Peyer's patch (tissue), 4 donors: ENCODE measurements around the gene VPS13A.
A peak's percentile ranks its signal among the peaks of the same experiment; 100 is the strongest.

Experiments used
- POLR2A ChIP-seq, 2 donors: fragments of 450-650 bp; IDR thresholded peaks; one replicate each; pipeline ENCODE4 v1.5.1; 2017; ENCODE audit warnings: antibody characterized with exemption in 2 of 2, mild to moderate bottlenecking in 2 of 2, moderate library complexity in 2 of 2
- TF ChIP-seq, protein P1 (sequence below), 6 experiments: fragments of 450-650 bp in 4 of 6; fragments of 200-600 bp in 2 of 6; sonication (generic) in 1 of 6; IDR thresholded peaks; one replicate each; pipeline ENCODE4 v1.5.1; 2017 to 2019; ENCODE audit warnings: antibody characterized with exemption in 6 of 6, mild to moderate bottlenecking in 3 of 6, moderate library complexity in 1 of 6

DNA sequence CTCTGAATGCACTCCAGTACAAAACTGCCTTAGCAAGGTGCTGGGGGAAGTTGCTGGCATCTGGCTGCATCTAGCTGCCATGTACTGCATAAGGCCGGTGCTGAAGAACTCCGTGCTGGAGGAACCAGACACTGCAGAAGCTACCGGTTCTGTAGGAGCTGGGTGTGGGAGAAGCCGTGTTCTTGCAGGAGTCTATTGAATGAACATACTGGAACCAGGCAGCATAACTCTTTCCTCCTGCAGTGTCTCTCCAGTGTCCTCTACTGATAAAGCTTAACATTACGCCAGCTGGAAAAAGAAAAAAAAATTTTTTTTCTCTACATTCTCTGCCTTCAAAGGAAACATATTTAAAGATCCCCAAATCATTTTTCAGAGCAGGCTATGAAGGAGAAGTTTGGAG, 38.5 kb downstream of the VPS13A start:
- TF ChIP-seq POLR2A (IDR thresholded peaks at IDR 0.05), result no peak
- TF ChIP-seq, protein P1, sequence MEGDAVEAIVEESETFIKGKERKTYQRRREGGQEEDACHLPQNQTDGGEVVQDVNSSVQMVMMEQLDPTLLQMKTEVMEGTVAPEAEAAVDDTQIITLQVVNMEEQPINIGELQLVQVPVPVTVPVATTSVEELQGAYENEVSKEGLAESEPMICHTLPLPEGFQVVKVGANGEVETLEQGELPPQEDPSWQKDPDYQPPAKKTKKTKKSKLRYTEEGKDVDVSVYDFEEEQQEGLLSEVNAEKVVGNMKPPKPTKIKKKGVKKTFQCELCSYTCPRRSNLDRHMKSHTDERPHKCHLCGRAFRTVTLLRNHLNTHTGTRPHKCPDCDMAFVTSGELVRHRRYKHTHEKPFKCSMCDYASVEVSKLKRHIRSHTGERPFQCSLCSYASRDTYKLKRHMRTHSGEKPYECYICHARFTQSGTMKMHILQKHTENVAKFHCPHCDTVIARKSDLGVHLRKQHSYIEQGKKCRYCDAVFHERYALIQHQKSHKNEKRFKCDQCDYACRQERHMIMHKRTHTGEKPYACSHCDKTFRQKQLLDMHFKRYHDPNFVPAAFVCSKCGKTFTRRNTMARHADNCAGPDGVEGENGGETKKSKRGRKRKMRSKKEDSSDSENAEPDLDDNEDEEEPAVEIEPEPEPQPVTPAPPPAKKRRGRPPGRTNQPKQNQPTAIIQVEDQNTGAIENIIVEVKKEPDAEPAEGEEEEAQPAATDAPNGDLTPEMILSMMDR (IDR thresholded peaks at IDR 0.05), result peak in 3 of 6 experiments; percentile 21 to 32 (median 32)
